HG02763 (cell line): ENCODE results near the gene ABCC2.
"Not testable (repeated sequence)": the region's sequence is repeated elsewhere in the genome, so short reads cannot be mapped to it uniquely, and the experiment has no call there.

ENCODE experiments used
- ATAC-seq: cut with Tn5 transposase; IDR thresholded peaks from one replicate; pipeline ENCODE4 v1.9.1; 2021; ENCODE audit warnings: mild to moderate bottlenecking, moderate library complexity; ENCODE audit not compliant: unreplicated experiment

Gene ABCC2

GRCh38 chr10:99851825-99852224 lies 69.4 kb downstream of the ABCC2 start:
- ATAC-seq: no peak

- ATAC-seq: no peak
Measured at GRCh38 chr10:99852481-99853213, 70.2 kb downstream of the ABCC2 start.

GRCh38 chr10:99853655-99854054 lies 71.2 kb downstream of the ABCC2 start:
- ATAC-seq: no peak

DNA sequence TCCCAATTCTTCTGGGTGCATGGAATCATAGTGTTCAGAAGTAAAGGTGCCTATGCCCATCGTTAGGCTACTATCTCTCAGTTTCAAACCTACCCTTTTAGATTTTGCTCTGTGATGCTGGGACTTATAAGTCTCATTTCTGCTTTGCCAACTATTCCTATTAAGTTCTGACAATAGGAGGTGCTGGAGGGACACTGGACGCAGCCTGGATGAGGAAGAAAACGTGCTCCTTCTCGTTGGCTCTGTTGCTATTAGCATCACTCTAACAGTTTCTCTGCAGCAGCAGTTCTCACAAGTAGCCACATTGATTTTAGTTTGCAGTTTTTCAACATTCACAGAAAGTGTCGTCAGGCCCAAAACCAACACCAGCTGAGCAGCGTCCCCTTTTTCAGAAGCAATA lies 72.4 kb downstream of the ABCC2 start:
- no peak for ATAC-seq

GRCh38 chr10:99855479-99856071 lies 73.1 kb downstream of the ABCC2 start:
- ATAC-seq: no peak

GRCh38 chr10:99858849-99859248 lies 76.4 kb downstream of the ABCC2 start:
- no peak for ATAC-seq

DNA sequence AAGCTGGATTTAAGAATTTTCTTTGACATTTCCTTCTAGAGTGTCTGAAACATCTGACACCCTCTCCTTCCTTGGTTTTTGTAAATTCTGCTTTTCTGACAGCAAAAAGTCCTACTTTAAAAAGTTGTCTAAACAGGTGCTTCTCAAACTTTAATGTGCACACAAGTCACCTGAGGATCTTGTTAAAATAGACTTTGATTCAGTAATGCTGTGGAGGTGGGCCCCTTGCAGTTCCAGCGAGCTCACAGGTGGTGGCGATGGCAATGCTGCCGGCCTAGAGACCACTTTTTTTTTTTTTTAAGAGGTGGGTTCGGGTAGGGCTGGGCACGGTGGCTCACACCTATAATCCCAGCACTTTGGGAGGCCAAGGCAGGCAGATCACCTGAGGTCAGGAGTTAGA lies 77.1 kb downstream of the ABCC2 start:
- no peak for ATAC-seq

GRCh38 chr10:99860466-99860865 lies 78.0 kb downstream of the ABCC2 start:
- no peak for ATAC-seq

GRCh38 chr10:99863535-99864240 lies 81.2 kb downstream of the ABCC2 start:
- not testable (repeated sequence) for ATAC-seq

DNA sequence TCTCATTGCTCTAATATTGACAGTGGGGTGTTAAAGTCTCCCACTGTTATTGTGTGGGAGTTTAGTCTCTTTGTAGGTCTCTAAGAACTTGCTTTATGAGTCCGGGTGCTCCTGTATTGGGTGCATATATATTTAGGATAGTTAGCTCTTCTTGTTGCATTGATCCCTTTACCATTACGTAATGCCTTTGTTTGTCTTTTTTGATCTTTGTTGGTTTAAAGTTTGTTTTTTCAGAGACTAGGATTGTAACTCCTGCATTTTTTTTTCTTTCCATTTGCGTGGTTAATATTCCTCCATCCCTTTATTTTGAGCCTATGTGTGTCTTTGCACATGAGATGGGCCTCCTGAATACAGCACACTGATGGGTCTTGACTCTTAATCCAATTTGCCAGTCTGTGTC lies 84.8 kb downstream of the ABCC2 start:
- not testable (repeated sequence) for ATAC-seq

GRCh38 chr10:99869581-99870122 lies 87.2 kb downstream of the ABCC2 start:
- ATAC-seq: no peak

- no peak for ATAC-seq
Measured at GRCh38 chr10:99870123-99870730, 87.8 kb downstream of the ABCC2 start.

DNA sequence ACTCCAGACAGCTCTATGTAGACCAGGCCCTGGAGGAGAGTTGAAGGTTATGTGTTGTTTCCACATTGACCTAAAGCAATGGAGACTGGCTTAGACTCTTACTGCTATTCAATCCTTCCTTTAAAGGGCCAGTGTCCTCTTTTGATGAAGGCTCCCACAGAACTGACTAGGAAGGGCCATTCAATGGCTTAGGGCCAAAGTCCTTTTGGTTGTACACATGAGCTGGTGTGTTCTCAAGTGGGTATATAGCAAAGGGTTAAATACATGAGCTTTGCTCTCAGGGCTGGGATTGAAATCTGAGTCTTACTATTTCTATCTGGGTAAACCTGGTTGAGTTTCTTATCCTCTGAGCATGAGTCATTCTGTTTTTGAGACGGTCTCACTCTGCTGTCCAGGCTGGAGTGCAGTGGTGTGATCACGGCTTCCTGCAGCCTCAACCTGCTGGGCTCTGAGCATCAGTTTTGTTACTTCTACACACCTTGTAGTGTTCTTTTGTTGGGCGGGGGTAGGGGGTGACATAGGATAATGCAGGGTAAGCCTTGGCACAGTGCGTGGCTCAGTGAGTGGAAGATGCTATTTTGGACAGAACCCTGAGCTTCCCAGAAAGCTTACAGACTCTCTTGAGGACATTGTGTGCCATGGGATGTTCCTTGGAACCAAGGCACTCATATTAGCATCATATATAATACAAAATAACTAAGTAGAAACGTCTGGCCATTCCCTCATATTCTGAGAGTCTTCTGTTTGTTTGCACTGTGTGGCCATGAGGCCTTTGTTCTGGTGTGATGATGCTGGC lies 90.1 kb downstream of the ABCC2 start:
- no peak for ATAC-seq

GRCh38 chr10:99873846-99874245 lies 91.4 kb downstream of the ABCC2 start:
- no peak for ATAC-seq

DNA sequence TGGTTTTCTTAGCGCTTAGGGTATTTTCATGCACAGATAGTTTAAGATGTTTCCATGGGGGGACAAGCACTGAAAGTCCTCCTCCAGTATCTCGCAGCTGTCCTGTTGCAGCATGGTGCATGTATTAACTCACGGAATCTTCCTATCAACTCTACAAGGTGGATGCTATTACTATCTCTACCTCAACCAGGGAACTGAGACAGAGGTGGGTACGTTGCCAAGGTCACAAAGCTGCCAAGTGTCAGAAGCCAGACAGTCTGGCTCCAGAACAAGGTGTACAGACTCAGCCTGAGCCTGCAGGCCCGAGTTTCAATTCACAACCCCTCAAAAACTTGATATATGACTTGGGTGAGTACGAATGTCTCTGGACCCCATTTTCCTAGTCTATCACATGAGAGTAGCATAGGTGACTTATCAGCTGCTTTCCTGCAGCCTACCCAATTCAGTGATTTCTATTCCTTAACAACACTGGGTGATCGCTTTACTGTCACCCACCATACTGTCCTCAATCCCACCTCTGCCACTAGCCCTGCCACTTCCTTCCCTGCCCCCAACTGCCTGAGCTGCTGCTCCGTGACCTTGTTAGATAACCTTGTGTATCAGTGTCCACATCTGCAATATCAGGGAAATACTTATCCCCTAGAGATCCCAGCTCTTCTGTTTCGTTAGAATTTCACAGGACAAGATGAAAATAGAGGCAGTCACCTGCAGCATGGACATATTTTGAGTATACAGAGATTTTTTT lies 92.1 kb downstream of the ABCC2 start:
- no peak for ATAC-seq

- no peak for ATAC-seq
Measured at GRCh38 chr10:99875473-99875872, 93.0 kb downstream of the ABCC2 start.

DNA sequence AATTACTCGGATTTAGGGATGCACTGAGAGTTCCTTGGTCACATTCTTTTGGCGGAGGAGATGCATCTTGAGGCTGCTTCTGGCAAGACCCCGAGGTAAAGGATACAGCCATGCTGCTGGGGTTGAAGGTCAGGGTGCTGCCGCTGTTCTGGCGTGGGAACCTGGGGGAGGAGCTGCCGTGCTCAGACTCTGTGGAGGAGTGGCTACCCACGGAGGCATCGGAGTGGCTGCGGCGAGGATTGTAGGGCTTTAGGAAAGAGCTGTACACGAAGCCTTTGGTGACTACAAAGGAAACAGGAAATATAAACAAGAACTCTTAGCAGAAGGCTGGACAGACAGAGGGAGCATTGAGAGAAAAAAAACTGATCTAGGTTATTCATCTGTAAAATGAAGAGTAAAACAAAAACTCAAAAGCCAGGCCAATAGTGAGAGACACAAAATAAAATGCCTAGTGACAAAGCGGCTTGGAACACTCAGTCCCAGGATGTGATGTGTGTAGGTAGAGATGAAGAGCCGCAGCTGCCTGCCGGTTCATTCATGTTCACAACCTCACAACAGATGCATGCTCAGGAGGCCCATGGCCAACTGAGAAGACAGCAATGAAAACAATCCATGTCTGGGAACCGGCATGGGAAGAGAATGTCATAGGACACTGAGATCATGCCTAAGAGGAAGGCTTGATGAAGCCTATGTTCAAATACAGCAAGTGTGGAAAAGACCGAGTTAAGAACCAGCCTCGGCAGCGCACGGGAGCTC lies 97.8 kb downstream of the ABCC2 start:
- ATAC-seq: no peak

GRCh38 chr10:99881371-99881770 lies 98.9 kb downstream of the ABCC2 start:
- no peak for ATAC-seq

DNA sequence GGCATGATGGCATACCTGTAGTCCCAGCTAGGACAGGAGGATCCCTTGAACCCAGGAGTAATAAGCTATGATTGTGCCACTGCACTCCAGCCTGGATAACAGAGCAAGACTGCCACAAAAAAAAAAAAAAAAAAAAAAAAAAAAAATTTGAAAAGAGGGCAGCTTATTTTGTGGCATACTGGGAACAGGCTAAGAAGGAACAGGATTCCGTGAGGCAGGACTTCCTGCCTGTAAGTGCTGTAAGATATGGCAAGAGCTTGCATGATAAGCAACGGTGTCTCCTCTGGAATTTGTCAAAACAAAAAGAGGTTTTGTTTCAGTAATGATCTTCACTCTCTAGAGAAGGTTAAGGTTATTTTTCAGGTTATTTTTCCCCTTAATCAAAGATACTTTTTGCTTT lies 101.1 kb downstream of the ABCC2 start:
- ATAC-seq: no peak
